ENCODE data around the gene GSN.
"Not testable (repeated sequence)": the region's sequence is repeated elsewhere in the genome, so short reads cannot be mapped to it uniquely, and the experiment has no call there.

Gene GSN

DNA sequence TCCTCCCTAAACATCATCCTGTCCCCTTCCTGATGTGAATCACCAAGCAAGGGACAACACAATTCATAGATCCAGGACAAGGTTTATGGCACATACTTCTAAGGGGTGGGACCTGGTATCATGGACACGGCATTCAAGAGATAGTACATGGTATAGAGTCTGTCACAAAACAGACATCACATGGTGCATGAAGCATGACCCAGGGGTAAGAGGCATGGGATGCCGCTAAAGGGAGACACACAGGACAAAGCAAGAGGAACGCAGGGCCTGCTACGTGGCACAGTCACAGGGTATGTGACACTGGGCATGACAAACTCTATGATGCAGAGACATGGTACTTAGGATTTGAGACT is 20.7 kb downstream of the GSN start:
- peak; percentile 45 to 63 for DNase-seq

DNA sequence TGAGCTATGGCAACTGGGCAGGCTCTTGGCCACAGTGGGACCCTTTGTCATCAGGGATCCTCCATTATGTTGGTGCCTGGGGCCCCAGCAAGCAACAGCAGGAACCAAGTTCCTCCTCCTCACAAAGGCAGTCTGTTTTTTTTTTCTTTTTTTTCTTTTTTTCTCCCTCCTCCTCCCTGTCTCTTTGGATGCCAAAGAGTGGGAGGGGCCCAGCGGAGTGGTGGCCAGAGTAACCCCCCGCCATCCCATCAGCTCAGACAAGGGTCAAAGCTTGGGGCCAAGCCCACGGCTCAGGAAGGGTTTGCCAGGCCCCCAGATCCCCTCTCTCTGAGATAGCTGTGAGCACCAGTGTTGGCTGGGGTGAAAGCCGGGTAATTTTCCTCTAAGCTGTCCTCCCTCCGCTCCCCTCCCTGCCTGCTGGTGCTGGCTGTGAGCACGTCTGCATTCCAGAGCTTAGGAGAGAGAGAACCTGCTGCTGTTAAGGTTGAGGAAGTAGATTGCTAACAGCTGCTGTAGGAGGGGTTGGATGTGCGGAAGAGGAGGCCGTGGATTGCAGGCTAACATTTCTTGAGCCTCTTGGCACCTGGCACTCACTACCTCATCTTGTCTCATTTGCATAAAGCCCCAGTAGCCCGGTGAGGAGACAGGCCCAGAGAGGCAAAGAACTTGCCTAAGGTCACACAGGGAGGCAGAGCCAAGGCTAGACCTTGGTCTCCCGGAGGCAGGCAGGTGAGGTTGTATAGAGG is 21.2 kb downstream of the GSN start:
- peak; percentile 39 to 59 for DNase-seq

DNA sequence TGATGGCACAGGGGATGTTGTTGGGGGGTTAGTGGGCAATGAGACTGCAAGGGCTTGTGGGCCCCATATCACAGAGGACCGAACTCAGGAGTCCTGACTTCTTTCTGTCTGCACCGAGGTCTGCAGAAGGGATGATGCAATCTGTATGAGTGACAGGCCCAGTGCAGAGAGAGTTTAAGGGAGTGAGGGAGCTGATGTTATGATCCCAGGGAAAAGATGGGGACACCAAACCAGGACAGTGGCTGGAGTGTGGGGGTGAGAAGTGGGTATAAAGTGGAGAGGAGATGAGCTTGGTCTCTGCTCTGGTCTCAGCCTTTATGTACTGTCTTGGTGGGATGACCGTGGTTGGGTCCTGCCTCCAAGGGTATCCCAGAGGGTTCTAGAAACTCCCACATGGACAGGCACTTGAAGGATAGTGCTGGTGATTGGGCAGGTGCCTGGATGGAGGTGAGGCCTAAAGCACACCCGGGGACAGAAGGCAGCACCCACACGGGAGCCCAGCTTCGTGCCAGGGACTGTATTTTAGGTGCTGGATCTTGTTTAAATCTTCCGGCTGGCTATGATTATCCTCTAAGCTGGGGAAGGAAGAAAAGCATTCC is 21.9 kb downstream of the GSN start:
- DNase-seq: no peak

DNA sequence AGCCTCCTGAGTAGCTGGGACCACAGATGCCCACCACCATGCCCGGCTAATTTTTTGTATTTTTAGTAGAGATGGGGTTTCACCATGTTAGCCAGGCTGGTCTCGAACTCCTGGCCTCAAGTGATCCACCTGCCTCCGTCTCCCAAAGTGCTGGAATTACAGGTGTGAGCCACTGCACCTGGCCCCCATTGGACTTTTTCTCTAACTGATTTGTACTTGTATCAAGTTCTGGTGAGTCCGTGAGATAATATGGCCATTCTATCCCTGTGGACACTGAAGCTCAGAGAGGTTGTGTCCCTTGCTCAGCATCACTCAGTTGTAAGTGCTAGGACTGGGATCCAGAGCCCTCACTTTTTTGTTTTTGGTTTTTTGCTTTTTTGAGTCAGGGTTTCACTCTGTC is 23.6 kb downstream of the GSN start:
- not testable (repeated sequence) for DNase-seq

DNA sequence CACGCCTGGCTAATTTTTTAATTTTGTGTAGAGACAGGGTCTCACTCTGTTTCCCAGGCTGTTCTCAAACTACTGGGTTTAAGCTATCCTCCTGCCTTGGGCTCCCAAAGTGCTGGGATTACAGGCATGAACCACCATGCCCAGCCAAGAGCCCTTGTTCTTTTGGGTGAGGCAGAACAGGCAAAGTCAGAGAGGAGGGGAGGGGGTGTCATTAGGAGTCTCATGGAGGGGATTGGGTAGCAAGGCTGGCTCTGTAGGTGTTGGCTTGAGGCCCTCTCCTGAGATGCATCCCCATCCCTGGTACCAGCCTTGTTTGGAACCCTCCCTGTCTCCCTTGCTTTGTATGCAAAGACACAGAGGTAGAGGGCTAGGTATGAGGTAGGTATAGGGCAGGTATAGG is 24.1 kb downstream of the GSN start:
- DNase-seq: no peak

DNA sequence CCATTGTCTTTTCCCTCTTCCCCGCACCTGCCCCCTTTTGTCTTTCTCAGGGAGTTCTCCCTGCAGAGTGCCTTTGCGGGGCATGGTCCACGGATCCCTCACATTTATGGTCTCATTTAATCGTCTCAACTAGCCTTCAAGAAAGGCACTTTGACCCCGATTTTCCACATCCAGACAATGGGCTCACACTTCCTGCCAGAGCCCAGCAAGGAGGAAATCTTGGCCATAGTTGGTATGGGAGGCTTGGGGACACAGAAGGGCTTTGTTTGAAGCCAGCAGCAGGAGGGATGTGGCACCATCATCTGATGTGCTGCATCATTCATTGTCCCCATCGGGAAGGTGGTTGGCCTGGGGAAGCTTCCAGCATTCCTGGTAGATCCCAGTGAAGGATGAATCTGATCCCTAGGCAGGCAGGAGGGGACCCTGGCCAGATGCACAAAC is 24.9 kb downstream of the GSN start:
- DNase-seq: no peak

DNA sequence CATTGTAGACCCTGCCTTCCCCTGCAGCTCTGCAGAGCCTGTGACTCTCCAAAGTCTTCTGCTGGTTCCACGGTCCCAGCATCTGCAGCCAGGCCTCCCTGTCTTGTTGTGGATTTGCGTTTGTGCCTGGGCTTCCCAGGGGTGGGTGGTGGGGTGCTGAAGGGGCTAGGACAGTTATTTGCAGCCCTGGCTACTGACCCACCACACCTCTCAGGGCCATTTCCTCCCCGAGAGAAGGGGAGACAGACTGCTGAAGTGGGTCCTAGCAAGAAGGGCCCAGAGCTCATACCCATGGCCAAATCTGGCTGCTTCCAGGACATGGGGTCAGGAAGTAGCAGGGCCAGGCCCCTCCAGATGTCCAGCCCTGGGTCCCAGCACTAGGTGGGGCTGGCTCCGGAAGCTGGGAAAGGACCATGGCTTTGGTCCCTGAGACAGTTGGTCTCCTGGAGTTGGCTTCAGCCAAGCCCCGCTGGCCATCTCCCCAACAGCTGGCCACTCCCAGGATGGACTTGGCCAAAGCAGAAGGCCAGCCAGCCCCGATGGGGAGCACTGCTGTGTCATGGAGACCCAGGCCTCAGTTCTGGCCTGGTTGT is 26.3 kb downstream of the GSN start:
- no peak for DNase-seq

DNA sequence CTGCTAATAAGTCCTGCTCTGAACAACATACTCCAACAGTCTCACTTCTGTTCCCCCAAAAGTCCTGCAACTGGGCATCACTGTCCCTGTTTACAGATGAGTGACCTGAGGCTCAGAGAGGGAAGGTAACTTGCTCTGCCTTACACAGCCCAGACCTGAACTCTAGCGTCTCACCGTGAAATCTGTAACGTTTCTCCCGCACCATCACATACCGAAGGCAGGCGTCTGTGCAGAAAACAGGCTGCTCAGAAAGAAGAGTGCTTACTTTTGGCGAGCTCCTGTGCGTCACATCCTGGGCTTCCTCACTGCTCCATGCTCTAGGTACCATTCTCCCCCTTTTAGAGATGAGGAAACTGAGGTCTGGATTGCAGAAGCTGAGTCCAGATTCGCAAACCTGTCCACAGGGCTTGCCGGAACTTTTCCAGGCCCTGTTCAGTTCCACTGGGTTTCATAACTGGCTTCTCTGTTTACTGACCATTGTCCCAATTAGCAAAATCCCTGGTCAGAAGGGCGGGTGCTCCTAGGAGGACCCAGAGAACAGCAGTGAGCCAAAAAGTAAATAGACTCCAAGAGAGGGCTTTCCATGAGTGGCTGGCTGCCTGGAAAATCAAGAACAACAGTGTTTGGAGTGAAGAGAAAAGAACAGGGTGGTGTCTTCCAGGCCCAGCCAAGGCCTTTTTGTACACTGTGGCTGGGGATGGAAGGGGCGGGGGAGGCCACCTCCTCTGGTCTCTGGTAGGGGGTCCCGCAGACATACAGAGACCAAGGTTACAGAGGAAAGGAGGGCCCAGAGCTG is 27.1 kb downstream of the GSN start:
- no peak for DNase-seq

DNA sequence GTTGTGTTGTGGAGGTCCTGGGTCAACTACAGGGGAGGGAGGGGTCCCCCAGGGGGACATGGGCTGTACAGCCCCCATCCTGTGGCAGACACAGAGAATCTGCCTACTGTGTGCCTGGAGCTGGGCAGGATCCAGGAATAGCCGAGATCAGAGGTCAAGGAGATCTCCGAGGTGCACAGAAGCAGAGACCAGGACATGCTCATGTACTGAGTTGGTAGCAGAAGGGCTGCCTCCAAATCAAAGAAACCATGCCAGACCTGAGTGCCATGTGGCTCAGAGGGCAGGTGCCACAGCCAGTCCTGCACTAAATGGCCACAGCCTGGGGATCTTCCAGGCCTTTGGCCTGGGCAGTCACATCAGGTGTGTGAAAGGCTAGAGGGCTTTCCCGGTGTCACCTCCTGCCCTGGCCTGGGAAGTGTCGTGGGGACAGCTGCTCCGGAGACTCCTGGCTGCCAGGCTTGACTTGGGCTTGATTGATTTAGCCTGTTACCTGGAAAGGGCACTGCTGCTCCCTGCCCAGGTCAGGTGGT is 27.8 kb downstream of the GSN start:
- DNase-seq: no peak

DNA sequence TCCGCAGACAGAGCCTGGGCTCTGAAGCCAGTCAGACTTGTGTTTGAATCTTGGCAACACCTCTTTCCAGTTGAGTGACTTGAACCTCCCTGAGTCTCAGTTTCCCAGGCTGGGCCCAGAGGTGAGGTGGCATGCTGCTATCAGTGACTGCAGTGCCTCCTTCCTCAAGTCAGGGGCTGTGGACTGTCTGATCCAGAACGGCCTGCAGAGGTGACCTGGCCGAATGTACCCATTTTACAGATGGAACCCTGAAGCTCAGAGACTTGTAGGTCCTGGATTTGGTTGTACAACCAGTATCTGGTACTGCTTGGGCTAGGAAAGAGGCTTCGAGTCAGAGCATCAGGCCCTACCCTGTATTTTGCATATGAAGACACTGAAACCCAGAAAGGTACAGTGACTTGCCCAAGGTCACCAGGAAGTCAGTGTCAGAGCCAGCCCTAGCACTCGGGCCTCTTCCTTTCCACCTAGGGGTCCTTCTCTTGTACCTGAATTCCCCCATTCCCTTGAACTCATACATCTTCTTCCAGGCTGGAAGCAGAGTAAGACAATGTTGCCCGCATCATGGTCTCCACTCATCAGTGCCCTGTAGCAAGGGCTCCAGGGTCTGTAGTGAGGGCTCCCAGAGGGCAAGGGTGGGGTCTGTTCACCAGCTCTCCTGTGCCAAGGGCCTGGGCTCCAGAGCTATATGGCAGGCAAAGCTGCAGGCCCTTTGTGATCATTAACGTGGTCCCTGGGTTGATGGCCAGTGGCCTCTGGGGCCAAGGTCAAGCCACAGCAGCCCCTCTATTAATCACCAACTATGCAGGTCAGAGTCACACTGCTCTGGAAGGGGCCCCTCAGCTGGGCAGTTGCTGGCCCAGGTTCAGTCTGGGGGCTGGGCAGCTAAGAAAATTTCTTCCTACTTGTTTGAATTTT is 28.5 kb downstream of the GSN start:
- no peak for DNase-seq

DNA sequence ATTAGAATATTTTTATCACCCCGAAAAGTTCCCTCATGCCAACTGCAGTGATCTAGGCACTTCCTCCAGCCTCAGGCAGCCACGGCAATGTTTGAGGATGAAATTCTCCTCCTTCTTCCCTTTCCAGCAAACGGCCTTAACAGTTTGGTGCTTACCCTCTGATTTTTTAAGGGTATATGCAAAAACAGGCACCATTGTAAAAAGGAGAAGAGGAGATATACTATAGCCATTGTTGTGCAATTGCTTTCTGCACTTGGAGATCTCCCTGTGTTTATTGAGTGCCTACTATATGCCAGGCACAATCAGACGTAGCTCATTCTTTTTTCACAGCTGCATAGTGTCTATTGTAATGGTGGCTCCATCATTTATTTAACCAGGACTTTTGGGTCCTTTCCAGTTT is 29.4 kb downstream of the GSN start:
- DNase-seq: peak; percentile 75 to 89

DNA sequence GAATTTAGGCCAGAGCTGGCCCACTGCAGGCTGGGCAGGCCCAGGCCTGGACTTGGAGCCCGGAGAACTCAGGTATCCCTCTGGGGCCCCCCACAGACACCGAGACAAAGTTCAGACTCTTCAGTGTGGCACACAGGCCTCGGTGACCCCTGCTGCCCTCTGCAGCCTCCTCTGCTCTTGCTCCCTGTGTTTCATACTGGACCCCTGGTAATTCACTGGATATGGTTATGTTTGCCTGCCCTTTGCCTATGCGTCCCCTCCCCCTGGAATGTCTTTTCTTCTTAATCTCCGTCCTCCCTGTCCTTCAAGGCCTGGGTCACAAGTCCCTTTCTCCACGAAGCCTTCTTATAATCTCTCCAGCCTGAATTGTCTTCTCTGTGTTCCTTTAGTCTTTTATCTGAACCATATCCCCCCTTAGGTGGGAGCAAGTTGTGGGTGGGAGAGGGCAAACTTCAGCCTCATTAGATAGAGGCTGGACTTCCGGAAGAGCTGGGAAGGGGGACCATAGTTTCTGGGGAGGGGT is 30.1 kb downstream of the GSN start:
- no peak for DNase-seq

DNA sequence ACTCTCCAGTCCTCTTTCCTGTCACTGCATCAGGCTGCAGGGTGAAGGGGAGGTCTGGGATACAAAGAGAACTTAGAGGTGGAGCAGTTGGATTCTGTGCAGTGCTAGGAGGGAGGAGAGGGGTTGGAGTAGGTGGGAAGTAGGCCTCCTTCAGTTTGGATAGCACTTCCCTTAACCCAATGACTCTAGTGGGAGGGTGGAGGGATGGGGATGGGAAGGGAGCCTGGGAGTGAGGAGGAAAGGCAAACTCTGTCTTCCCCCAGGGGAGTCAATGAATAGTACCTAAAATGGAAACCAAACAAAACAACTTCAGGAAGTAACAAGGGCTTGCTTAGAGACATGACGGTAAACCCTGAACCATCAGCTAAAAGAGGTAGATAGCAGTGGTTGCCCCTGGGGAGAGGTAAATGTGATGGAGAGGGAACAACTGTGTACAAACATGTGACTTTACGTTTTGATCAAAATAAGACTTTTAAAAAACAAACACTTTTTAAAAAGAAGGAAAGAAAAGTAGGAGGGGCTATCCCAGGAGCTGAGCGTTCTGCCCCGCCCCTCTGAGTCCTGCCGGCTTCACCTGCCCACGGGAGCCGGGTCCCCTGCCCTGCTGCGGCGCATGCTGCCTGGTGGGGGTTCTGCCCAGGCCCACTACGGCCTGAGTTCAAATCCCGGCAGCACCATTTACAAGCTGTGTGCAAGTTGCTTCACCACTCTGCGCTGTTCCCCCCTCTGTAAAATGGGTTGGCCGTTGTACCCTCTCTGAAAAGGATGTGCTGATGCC is 30.9 kb downstream of the GSN start:
- no peak for DNase-seq

DNA sequence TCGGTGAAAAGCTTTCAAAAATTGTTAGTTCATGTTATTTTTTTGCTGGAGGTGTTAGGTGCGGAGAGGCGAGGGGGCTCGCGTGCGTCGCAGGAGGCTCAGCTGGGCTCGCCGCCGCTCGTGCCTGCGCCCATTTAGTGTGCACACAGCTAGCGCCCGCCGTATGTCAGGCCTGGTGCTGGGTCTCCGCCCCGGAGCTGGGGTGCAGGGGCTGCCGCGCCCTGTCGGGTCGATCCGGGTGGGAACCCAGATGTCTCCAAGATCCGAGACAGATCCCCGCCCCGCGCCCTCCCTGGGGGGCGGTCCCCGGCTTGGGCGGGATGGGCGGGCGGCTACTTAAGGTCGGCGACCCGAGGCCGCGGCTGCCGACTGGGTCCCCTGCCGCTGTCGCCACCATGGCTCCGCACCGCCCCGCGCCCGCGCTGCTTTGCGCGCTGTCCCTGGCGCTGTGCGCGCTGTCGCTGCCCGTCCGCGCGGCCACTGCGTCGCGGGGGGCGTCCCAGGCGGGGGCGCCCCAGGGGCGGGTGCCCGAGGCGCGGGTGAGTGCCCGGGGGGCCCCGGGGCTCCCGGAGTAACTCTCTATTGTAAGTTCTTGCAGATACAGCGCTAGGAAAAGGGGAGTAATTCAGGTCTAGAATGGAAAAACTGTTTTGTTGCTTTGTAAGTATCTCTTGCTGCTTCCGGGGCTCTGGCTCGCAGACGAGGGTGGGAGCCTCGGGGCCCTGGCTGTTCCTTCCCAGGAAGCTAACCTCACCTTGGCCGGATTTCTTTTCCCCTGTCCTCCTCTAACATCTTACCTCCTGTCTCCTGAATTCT is 31.7 kb downstream of the GSN start:
- DNase-seq: no peak

DNA sequence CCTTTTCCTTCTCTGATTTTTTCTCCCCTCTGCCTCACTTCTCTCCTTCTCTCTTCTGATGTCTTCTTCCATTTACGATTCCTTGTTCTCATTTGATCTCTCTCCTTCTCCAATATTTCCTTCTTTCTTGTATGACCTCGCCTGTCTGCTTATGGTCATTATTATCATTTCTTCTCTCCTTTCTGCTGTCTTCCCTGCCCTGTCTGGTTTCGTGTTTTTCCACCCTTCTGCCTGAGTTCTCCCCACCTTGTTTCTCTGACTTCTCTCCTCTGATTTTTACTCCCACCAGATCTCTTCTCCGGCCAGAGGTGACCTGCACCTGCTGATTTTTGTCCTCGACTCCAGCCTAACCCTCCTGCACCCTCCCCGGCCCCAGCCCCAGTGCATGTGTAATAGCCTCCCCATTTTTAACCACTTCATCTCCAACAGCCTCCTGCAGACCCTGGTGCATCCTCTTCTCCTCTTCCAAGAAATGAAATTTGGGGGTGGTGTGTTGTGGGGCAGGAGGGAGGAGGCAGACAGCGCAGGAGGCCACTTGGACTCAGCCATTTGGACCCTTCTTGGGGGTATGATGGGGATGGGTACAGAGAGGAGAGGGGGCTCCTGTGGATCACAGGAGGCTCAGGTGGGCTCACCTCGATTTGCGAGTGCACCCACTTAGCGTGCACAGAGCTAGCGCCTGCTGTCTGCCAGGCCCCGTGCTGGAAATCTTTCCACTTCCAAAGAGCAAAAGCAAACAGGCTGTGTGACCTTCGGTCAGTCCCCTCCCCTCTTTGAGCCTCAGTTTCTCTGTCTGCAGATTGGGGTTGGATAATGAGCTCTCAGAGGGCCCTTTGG is 32.5 kb downstream of the GSN start:
- DNase-seq: no peak

DNA sequence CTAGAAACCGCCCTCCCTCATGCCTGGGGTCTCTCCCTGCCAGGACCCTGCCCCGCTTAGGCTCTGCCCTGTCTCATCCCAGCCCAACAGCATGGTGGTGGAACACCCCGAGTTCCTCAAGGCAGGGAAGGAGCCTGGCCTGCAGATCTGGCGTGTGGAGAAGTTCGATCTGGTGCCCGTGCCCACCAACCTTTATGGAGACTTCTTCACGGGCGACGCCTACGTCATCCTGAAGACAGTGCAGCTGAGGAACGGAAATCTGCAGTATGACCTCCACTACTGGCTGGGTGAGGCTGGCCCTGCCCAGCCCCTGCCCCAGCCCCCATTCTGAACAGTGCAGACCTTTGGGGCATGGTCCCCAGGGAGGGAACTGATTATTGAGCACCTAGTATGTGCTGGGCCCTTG is 33.9 kb downstream of the GSN start:
- no peak for DNase-seq

DNA sequence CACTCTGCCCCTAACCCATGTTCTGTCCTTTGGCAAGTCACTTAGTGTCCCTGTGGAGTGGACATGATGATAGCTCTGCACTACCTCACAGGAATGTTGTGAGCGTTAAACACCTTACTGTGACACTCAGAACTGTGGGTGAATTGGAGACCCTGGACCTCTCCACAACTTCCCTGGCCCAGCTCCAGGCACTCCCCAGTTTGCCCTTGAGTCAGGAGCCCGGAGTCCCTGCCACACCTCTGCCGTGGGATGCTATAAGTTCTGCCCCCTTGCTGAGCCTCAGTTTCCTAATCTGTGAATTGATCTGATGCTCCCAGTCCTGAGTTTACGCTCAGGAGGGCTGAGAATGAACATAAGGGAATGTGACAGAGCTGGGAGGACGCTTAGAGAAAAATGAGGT is 34.4 kb downstream of the GSN start:
- no peak for DNase-seq

DNA sequence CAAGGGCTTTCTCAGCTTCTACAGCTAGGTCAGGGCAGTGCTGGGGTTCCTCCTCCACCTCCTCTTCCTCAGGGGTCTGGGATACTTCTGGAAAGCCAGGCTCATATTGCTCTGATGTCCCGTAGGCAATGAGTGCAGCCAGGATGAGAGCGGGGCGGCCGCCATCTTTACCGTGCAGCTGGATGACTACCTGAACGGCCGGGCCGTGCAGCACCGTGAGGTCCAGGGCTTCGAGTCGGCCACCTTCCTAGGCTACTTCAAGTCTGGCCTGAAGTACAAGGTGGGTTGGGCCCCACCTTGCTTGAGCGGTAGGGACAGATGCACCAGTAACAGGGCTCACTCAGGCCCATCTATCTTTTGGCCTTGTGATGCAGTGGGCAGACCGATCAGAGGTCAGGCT is 34.8 kb downstream of the GSN start:
- no peak for DNase-seq

Measured in inflammatory macrophage (primary cell).